ENCODE results near the gene CKB.
"Not testable (repeated sequence)": the region's sequence is repeated elsewhere in the genome, so short reads cannot be mapped to it uniquely, and the experiment has no call there.

CKB gene

DNA sequence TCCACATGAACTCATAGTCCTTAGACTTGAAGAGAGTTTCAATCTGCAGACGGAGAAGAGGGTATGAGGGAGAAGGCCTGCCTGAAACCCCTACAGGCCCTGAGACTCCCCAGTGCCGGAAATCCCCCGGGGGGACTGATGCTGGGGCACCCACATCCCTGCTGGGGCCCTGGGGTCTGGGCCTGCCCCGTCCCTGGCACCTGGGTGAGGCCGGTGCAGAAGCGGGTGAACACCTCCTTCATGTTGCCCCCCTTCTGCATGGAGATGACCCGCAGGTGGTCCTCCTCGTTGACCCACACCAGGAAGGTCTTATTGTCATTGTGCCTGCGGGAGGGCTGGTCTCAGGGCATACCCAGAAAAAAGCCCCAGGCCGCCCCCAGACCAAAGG is 2.4 kb downstream of the CKB start:
- Histone ChIP-seq H3K4me1 (peaks cover 3% of the 10 kb centered on the region; the same call in 1 of the 2 replicates), H3K36me3 (replicated peaks) (peaks cover 29% of the 10 kb centered on the region), H3K27me3 (ENCODE audit: low read depth) (no peaks in the 10 kb centered on the region), H3K9me3 (no peaks in the 10 kb centered on the region), H3K4me3 (peak overlapping the region; percentile 75)
- DNase-seq (ENCODE audit: low spot score in 2 of 2): no peak
- in situ Hi-C loops (cut with MboI; ENCODE audit: low sequenced_read_pairs): no loop called here

GRCh38 chr14:103519837-103520212 is 2.8 kb downstream of the CKB start:
- Histone ChIP-seq H3K4me3 (no peak overlapping the region), H3K36me3 (replicated peaks) (peaks cover 29% of the 10 kb centered on the region), H3K4me1 (peaks cover 3% of the 10 kb centered on the region; the same call in 1 of the 2 replicates), H3K9me3 (no peaks in the 10 kb centered on the region), H3K27me3 (ENCODE audit: low read depth) (no peaks in the 10 kb centered on the region)
- in situ Hi-C loops (cut with MboI; ENCODE audit: low sequenced_read_pairs): no loop called here
- DNase-seq (ENCODE audit: low spot score in 2 of 2): no peak

DNA sequence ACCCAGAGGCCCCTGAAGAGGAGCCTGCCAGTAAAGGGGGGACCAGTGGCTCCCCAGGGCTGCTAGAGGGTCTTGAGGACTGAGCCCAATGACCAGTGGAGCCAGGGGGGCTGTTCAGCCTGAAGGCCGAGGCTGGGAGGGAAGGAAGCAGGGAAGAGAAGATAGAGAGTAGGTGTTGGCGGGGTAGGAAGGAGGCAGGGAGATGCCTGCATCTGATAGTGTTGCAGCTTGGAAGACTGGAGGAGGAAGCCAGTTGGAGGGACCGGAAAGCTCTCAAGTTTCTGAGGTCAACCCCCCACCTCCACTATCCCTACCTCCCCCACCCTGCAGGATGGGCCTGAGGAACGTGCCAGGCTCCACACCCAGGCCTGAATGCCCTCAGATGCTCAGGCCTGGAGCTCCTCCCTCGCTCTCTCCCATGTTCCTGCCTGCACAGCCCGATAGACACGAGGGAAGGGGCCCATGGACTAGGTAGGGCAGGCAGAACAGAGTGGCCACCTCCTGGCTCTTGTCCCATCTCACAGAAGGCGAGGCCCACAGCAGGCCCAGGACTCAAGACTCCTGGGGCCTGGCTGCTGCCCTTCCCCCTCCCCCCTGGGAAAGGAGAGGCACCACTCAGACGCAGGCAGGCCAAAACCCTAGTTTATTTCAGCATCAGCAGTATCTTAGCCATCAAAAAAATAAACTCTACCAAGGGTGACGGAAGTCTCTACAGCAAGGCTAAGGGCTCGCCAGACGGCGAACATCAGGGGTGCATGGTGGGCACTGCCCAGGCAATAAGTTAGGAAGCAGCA is 3.4 kb downstream of the CKB start:
- in situ Hi-C loops (cut with MboI; ENCODE audit: low sequenced_read_pairs): no loop called here
- Histone ChIP-seq H3K27me3 (ENCODE audit: low read depth) (no peaks in the 10 kb centered on the region), H3K9me3 (no peaks in the 10 kb centered on the region), H3K4me1 (peaks cover 3% of the 10 kb centered on the region; the same call in 1 of the 2 replicates), H3K4me3 (no peak overlapping the region), H3K36me3 (replicated peaks) (peaks cover 29% of the 10 kb centered on the region)
- DNase-seq (ENCODE audit: low spot score in 2 of 2): no peak

GRCh38 chr14:103518422-103519042 is 4.1 kb downstream of the CKB start:
- no peaks in the 10 kb centered on the region for H3K9me3 ChIP-seq
- no peak overlapping the region for H3K4me3 ChIP-seq
- H3K4me1 ChIP-seq: peaks cover 3% of the 10 kb centered on the region; the same call in 1 of the 2 replicates
- peaks cover 29% of the 10 kb centered on the region for H3K36me3 ChIP-seq (replicated peaks)
- peak in 1 of 2 experiments; percentile 85 for DNase-seq (ENCODE audit: low spot score in 2 of 2)
- no peaks in the 10 kb centered on the region for H3K27me3 ChIP-seq (ENCODE audit: low read depth)
- in situ Hi-C loops (cut with MboI; ENCODE audit: low sequenced_read_pairs): no loop called here

DNA sequence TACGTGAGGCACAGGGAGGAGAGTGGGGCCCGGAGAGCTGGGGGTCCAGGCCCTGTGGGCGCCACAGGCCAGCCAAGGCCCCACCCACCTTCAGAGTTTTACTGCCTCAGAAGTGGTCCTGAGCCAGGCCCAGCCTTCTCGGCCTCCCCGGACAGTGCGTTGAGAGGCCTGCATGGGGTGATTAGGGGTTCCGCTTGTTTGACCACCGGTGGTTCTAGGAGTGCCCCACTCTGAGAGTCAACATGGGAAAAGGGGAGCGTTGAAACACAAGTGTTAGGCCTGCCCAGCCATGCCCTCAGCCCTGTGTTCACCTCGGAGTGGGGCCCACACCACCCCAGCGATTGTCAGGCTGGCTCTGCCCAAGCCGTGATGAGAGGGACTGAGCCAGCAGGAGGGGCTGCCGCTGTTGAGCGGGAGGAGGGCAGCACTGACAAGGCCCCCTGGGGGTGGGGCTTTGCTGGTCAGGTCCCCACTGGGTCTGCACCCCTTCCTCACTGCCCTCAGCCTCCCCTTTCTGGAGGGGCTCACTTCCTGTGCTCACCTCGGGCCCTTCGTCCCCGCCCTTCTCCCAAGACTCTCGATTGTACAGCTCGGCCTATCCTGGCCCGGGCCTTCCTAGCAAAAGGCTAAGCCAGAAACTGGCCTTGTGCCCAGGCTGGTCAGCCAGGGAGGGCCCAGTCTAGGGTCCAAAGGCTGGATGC is 4.8 kb downstream of the CKB start:
- DNase-seq (ENCODE audit: low spot score in 2 of 2): no peak
- Histone ChIP-seq H3K4me3 (no peak overlapping the region), H3K27me3 (ENCODE audit: low read depth) (no peaks in the 10 kb centered on the region), H3K36me3 (replicated peaks) (peaks cover 29% of the 10 kb centered on the region), H3K4me1 (peaks cover 2% of the 10 kb centered on the region; the same call in 1 of the 2 replicates), H3K9me3 (no peaks in the 10 kb centered on the region)
- in situ Hi-C loops (cut with MboI; ENCODE audit: low sequenced_read_pairs): no loop called here

- Histone ChIP-seq H3K4me3 (no peak overlapping the region), H3K4me1 (no peaks in the 10 kb centered on the region), H3K9me3 (no peaks in the 10 kb centered on the region), H3K27me3 (ENCODE audit: low read depth) (no peaks in the 10 kb centered on the region), H3K36me3 (replicated peaks) (peaks cover 29% of the 10 kb centered on the region)
- in situ Hi-C loops (cut with MboI; ENCODE audit: low sequenced_read_pairs): no loop called here
- DNase-seq (ENCODE audit: low spot score in 2 of 2): no peak
These were observed 5.5 kb downstream of the CKB start for GRCh38 chr14:103517174-103517566.

GRCh38 chr14:103516426-103517173 is 6.0 kb downstream of the CKB start:
- H3K4me1 ChIP-seq: no peaks in the 10 kb centered on the region
- peaks cover 29% of the 10 kb centered on the region for H3K36me3 ChIP-seq (replicated peaks)
- no peaks in the 10 kb centered on the region for H3K27me3 ChIP-seq (ENCODE audit: low read depth)
- no peak overlapping the region for H3K4me3 ChIP-seq
- no peak for DNase-seq (ENCODE audit: low spot score in 2 of 2)
- in situ Hi-C loops (cut with MboI; ENCODE audit: low sequenced_read_pairs): no loop called here
- H3K9me3 ChIP-seq: no peaks in the 10 kb centered on the region

DNA sequence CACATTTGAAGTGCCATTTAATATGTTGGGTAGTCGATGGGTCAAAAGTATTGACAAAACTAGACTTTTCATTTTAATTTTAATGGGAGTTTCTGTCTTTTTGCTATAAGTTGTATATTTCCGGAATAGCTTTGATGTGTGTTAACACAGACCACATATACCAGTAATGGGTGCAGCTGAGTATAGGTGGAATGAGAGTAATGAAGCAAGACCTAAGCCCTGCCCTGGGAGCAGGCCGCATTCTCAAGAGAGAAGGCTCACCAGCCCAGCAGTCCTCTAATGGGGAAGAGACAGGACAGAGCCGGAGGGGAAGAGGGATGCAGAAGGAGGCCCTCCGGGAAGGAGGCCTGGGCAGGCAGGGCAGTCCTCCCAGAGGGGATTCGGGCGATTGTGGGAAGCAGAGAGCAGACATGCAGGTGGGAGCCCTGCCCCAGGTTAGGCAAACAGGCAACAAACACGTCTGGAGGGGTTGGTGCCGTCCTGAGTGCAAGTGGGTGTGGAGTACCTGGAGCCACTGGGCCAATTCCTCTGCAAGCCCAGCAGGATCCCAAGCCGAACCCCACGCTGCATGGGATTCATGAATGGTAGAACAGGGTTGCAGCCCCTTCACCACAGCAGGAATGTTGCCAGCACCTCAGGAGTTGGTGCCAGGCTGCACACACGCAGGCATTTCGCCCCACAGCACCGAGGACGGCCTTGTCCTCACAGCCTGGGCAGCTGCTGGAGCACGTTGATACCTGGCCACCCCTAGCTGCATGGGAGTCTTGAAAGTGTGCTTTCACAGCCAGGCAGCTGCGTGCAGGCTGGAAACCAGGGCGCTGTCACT is 7.8 kb downstream of the CKB start:
- Histone ChIP-seq H3K4me1 (no peaks in the 10 kb centered on the region), H3K36me3 (replicated peaks) (peaks cover 17% of the 10 kb centered on the region), H3K27me3 (ENCODE audit: low read depth) (no peaks in the 10 kb centered on the region), H3K9me3 (no peaks in the 10 kb centered on the region), H3K4me3 (no peak overlapping the region)
- no peak for DNase-seq (ENCODE audit: low spot score in 2 of 2)
- in situ Hi-C loops (cut with MboI; ENCODE audit: low sequenced_read_pairs): no loop called here

DNA sequence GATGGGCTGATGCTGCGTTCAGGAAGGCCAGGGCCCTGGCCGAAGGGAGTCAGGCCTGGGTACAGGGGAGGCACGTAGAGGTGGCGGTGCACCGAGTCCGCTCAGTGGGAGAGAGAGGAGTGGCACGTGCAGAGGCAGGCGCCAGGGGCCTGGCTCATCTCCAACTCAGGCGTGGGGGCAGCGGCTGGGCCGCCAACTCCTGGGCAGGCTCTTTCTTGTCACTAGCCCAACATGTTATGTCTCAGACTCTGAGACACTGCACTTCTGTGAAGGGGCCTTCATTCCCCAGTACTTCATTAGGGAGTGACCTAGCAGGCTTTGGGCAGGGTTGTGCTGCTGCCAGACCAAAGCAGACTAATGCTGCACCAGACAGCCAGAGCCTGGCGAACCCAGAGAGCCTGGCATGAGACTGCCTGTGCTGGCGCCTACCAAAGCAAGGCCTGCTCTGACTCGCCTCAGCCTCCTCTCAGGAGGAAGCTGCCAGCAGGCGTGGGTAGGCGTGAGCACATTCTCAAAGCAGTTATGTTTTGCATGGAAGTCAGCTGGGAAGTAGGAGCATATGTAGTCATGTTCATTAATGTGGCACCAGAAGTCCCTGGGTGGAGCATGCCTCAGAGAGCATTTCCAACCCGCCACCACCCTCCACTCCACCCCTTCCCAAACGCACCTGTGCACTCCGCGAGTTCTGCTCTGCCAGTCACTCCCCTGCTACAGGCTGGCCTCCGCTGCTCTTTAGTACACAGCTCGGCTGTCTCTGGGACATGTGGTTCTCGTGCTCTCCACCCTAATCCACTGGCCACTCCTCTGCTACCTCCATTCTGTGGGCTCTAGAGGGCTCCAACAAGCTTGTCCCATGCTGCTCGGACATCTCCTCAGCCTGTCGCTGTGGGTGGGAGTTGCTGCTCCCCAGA is 9.7 kb downstream of the CKB start:
- DNase-seq (ENCODE audit: low spot score in 2 of 2): no peak
- H3K9me3 ChIP-seq: no peaks in the 10 kb centered on the region
- in situ Hi-C loops (cut with MboI; ENCODE audit: low sequenced_read_pairs): no loop called here
- H3K27me3 ChIP-seq (ENCODE audit: low read depth): no peaks in the 10 kb centered on the region
- no peak overlapping the region for H3K4me3 ChIP-seq
- no peaks in the 10 kb centered on the region for H3K4me1 ChIP-seq
- peaks cover 1% of the 10 kb centered on the region for H3K36me3 ChIP-seq (replicated peaks)

DNA sequence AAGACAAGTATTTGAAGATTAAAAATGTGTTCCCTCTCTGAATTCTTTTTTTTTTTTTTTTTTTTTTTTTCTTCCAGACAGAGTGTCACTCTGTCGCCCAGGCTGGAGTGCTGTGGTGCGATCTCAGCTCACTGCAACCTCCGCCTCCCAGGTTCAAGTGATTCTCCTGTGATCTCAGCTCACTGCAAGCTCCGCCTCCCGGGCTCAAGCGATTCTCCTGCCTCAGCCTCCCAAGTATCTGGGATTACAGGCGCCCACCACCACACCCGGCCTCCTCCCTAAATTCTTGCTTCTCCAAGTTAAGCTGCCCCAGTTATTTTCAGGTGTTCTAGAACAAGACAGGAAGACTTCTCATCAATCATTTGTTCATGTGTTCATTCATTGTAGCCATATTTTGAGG is 10.4 kb downstream of the CKB start:
- H3K9me3 ChIP-seq; DNase-seq (ENCODE audit: low spot score in 2 of 2); H3K27me3 ChIP-seq (ENCODE audit: low read depth); H3K36me3 ChIP-seq (replicated peaks); H3K4me3 ChIP-seq; H3K4me1 ChIP-seq; in situ Hi-C loops (cut with MboI; ENCODE audit: low sequenced_read_pairs): not testable (repeated sequence)

DNA sequence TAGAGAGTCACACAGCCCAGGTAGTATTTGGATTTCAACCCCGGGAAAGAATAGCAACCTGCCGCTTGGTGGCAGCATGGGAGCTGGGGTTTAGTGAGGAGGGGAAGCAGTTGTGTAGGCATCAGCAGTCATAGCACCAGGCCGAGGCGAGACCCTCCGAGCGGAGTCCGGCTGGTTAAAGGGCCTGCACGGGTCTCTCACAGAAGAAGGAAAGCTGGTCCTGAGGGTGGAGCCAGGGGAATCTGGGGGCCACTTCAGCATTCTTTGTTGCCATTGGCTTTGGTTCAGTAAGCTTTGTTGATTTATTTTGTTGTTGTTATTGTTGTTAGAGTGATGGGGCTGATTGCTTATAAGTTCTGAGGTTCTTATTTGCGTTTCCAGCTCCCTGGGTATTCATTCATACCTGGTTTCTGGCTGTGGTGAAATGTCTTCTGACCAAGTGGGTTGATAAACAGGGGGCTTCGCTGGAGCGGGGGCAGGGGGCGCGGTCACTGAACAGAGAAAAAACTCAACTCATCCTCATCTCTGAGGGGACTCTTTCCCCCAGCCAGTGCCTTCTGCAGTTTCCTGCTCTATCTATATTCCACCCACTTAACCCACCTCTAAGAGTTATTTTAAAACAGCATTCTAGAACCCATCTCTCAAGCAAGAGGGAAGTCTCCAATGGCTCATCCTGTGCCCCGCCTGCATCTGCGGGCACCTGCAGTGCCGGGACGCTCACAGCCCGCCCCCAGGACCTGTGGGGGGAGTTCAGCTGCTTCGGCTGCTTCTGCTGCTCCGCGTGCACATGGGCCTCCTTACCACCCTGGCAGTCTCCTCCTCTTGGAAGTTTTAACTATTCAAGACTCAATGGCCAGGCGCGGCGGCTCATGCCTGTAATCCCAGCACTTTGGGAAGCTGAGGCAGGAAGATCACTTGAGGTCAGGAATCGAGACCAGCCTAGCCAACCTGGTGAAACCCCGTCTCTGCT is 11.6 kb downstream of the CKB start:
- H3K9me3 ChIP-seq: no peaks in the 10 kb centered on the region
- peaks cover 7% of the 10 kb centered on the region for H3K36me3 ChIP-seq (replicated peaks)
- no peaks in the 10 kb centered on the region for H3K4me1 ChIP-seq
- in situ Hi-C loops (cut with MboI; ENCODE audit: low sequenced_read_pairs): no loop called here
- no peak overlapping the region for H3K4me3 ChIP-seq
- DNase-seq (ENCODE audit: low spot score in 2 of 2): no peak
- no peaks in the 10 kb centered on the region for H3K27me3 ChIP-seq (ENCODE audit: low read depth)

Measured in HAP-1 (cell line).